HFF-Myc (cell line): ENCODE measurements around the gene MEGF10.

ENCODE experiments used
- DNase-seq: peaks from one replicate; pipeline ENCODE4 v3.0.0-alpha.2; 2011; ENCODE audit warnings: low read depth; ENCODE audit errors: extremely low read depth
- H3K4me3 ChIP-seq: replicated peaks from 2 replicates; pipeline ENCODE4 v1.5.1; 2011; ENCODE audit warnings: low read depth, mild to moderate bottlenecking, control low read depth, low read length
- TF ChIP-seq, protein P1 (sequence below): IDR thresholded peaks from 2 replicates; pipeline ENCODE4 v1.5.1; 2012; ENCODE audit warnings: mild to moderate bottlenecking, low read depth, low read length, control low read depth; ENCODE audit errors: missing control alignments

Gene MEGF10

DNA sequence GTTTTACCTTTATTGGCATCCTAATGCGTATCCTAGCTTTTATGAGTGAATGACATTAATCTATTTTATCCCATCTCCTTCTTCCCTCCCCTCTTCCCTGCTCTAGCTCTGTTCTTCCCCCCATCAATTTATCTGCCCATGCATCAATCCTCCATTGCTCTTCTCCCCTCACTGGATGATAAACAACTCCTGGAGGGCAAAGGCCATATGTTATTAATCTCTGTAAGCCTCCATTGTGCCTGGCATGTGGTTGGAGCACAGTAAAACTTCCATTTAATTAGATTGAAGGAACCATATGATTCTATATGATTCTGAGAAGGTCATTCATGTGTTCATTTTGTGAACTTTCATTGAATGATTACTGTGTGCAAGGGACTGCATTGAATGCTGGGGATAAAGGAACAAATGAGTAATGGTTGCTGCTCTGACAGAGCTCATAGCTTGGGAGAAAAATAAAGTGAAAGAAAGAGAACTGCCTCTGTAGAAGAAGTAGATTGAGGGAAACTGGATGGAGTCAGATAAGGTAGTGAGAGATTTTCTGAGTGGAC, 85.0 kb downstream of the MEGF10 start:
- no peak for DNase-seq
- TF ChIP-seq, protein P1, sequence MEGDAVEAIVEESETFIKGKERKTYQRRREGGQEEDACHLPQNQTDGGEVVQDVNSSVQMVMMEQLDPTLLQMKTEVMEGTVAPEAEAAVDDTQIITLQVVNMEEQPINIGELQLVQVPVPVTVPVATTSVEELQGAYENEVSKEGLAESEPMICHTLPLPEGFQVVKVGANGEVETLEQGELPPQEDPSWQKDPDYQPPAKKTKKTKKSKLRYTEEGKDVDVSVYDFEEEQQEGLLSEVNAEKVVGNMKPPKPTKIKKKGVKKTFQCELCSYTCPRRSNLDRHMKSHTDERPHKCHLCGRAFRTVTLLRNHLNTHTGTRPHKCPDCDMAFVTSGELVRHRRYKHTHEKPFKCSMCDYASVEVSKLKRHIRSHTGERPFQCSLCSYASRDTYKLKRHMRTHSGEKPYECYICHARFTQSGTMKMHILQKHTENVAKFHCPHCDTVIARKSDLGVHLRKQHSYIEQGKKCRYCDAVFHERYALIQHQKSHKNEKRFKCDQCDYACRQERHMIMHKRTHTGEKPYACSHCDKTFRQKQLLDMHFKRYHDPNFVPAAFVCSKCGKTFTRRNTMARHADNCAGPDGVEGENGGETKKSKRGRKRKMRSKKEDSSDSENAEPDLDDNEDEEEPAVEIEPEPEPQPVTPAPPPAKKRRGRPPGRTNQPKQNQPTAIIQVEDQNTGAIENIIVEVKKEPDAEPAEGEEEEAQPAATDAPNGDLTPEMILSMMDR, result no peak
- H3K4me3 ChIP-seq, result no peak overlapping the region

DNA sequence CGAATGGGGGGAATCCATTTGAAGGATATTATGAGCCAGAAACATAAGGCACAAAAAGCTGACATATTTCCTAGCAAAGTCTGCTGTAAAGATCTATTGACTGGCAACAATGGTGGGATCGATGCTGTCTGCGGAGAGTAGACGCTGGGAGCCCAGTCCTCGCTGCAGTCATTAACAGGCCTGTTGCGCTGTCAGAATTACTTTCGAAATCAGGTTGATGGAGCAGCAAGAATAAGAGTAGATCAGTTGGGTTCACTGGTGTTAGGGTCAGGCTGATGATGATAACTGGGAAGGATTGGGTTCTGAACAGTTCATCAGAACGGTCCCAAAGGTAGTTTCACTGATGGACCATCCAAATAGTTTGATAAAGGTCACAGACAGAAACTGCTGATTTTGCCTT, 87.1 kb downstream of the MEGF10 start:
- TF ChIP-seq, protein P1, result no peak
- DNase-seq, result no peak
- H3K4me3 ChIP-seq, result no peak overlapping the region

DNA sequence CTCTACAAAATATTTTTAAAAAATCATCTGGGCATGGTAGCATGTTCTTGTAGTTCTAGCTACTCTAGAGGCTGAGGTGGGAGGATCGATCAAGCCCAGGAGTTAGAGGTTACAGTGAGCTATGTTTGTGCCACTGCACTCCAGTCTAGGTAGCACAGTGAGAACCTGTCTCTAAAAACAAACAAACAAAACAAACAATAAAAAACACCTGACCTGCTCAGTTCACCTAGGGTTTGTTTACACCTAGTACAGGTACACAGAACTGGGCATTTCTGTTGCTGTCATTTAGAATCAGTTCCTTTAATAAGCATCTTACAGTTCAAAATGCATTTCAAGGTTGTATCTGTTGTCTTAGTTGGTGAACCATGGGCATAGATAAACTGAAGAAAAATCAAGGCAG, 95.3 kb downstream of the MEGF10 start:
- no peak overlapping the region for H3K4me3 ChIP-seq
- DNase-seq, result no peak
- TF ChIP-seq, protein P1, result no peak

DNA sequence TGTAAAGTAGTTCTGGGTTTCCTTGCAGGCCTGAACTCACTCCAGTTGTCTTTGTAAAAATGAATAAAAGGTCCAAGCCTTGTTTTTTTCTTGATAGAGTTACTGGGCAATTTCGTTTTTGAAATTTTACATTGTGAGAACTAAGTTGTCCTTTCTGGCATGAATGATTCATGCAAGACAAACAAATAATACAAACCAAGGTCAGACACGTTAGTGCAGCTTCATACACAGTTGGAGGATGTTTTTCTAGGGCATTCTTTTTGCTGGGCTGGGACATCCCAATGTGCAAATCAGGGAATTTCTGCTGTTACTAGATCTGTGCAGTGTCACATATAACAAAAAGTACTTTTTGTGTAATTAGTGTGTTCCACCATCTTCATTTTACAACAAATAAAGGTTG, 96.0 kb downstream of the MEGF10 start:
- no peak for DNase-seq
- TF ChIP-seq, protein P1, result no peak
- H3K4me3 ChIP-seq, result no peak overlapping the region

DNA sequence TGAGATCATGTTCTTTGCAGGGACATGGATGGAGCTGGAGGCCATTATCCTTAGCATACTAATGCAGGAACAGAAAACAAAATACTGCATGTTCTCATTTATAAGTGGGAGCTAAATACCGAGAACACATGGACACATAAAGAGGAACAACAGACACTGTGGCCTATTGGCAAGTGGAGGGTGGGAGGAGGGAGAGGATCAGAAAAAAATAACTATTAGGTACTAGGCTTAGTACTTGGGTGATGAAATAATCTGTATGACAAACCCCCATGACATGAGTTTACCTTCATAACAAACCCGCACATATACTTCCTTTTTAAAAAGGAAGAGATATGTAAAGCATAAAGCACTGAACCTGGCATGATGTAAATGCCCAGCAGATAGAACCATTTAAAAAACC, 99.0 kb downstream of the MEGF10 start:
- no peak overlapping the region for H3K4me3 ChIP-seq
- no peak for DNase-seq
- TF ChIP-seq, protein P1, result no peak

DNA sequence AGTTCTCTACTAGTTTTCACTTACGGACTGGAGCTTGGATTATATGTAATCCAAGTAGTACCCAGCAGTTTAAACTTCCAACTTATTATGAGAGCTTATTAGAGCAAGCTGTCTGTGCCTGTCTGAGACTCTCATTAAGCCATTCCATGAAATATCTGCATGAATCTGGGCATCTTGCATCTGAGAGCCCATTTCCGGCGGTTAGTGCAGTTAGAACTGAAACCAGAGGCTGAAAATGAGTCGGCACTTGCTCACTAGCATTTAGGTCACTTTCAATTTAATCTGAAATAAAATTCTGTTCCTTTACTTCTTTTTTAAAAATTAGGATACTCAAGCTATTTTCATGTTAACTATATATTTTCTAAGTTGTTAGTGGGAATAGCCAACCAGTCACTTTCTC, 102.2 kb downstream of the MEGF10 start:
- no peak for DNase-seq
- TF ChIP-seq, protein P1, result no peak
- H3K4me3 ChIP-seq, result no peak overlapping the region
